Trophoblast cell (in vitro differentiated cells and primary cell): ENCODE data around the gene SMAD2.

ENCODE experiments used
- DNase-seq, 2 donors: peaks; one replicate each; pipeline ENCODE4 v3.0.0-alpha.2; 2016
- H2AFZ ChIP-seq: 2 replicates; pipeline ENCODE4 v1.6.1; 2013; ENCODE audit warnings: low read length, moderate library complexity, mild to moderate bottlenecking; ENCODE audit not compliant: insufficient read depth, poor library complexity
- H2AK5ac ChIP-seq: 2 replicates; pipeline ENCODE4 v1.6.1; 2013; ENCODE audit warnings: mild to moderate bottlenecking, low read length
- H2BK120ac ChIP-seq: 2 replicates; pipeline ENCODE4 v1.6.1; 2013; ENCODE audit warnings: low read length, mild to moderate bottlenecking, moderate library complexity; ENCODE audit not compliant: insufficient read depth, poor library complexity
- H2BK12ac ChIP-seq: 2 replicates; pipeline ENCODE4 v1.6.1; 2013; ENCODE audit warnings: mild to moderate bottlenecking, low read length, moderate library complexity
- H2BK5ac ChIP-seq: 2 replicates; pipeline ENCODE4 v1.6.1; 2013; ENCODE audit warnings: low read length, low read depth, moderate library complexity, mild to moderate bottlenecking; ENCODE audit not compliant: poor library complexity
- H3K14ac ChIP-seq: 2 replicates; pipeline ENCODE4 v1.6.1; 2013; ENCODE audit warnings: mild to moderate bottlenecking, low read length
- H3K18ac ChIP-seq: 2 replicates; pipeline ENCODE4 v1.6.1; 2013; ENCODE audit warnings: mild to moderate bottlenecking, low read length
- H3K23ac ChIP-seq: 2 replicates; pipeline ENCODE4 v1.6.1; 2013; ENCODE audit warnings: low read length
- H3K27ac ChIP-seq: 2 replicates; pipeline ENCODE4 v1.5.1; 2013; ENCODE audit warnings: low read depth, mild to moderate bottlenecking, inconsistent platforms, low read length, moderate library complexity
- H3K27me3 ChIP-seq: 2 replicates; pipeline ENCODE4 v1.6.1; 2013; ENCODE audit warnings: inconsistent platforms, mild to moderate bottlenecking, low read length, moderate library complexity; ENCODE audit not compliant: insufficient read depth
- H3K36me3 ChIP-seq, 2 experiments: 1 replicate in 1 of 2; 2 replicates in 1 of 2; pipeline ENCODE4 v1.6.1; 2013; ENCODE audit warnings: low read length in 2 of 2, mild to moderate bottlenecking in 2 of 2, moderate library complexity in 1 of 2; ENCODE audit not compliant: insufficient read depth in 2 of 2, control insufficient read depth in 1 of 2
- H3K4ac ChIP-seq: 2 replicates; pipeline ENCODE4 v1.6.1; 2013; ENCODE audit warnings: low read depth, mild to moderate bottlenecking, low read length, moderate library complexity
- H3K4me1 ChIP-seq, 2 experiments: 1 replicate in 1 of 2; 2 replicates in 1 of 2; pipeline ENCODE4 v1.6.1; 2013; ENCODE audit warnings: low read length in 2 of 2, mild to moderate bottlenecking in 2 of 2, moderate library complexity in 1 of 2; ENCODE audit not compliant: insufficient read depth in 2 of 2, control insufficient read depth in 1 of 2
- H3K4me2 ChIP-seq: 2 replicates; pipeline ENCODE4 v1.6.1; 2013; ENCODE audit warnings: inconsistent platforms, mild to moderate bottlenecking, low read length, moderate library complexity
- H3K4me3 ChIP-seq: 2 replicates; pipeline ENCODE4 v1.5.1; 2013; ENCODE audit warnings: mild to moderate bottlenecking, low read depth, low read length, inconsistent platforms
- H3K79me1 ChIP-seq: one replicate; pipeline ENCODE4 v1.6.1; 2013; ENCODE audit warnings: low read length
- H3K79me2 ChIP-seq: 2 replicates; pipeline ENCODE4 v1.6.1; 2013; ENCODE audit warnings: low read length, mild to moderate bottlenecking; ENCODE audit not compliant: control insufficient read depth, insufficient read depth, poor library complexity
- H3K9ac ChIP-seq: 2 replicates; pipeline ENCODE4 v1.6.1; 2013; ENCODE audit warnings: mild to moderate bottlenecking, low read length
- H3K9me3 ChIP-seq: 2 replicates; pipeline ENCODE4 v1.6.1; 2013; ENCODE audit warnings: low read depth, mild to moderate bottlenecking, control low read depth, inconsistent platforms, low read length; ENCODE audit not compliant: insufficient read depth
- H4K12ac ChIP-seq: 2 replicates; pipeline ENCODE4 v1.6.1; 2013; ENCODE audit warnings: low read depth, mild to moderate bottlenecking, low read length, moderate library complexity
- H4K8ac ChIP-seq: 2 replicates; pipeline ENCODE4 v1.6.1; 2013; ENCODE audit warnings: low read depth, mild to moderate bottlenecking, low read length, moderate library complexity
- H4K91ac ChIP-seq: one replicate; pipeline ENCODE4 v1.6.1; 2013; ENCODE audit warnings: low read depth, mild to moderate bottlenecking, low read length, moderate library complexity
- WGBS: extraction: QIAGEN DNeasy Blood & Tissue Kit; methylation state at CpG from one replicate; pipeline ENCODE4 v1.1.7; 2013; ENCODE audit warnings: missing lambda C conversion rate; ENCODE audit not compliant: insufficient read length, insufficient coverage; ENCODE audit errors: extremely low coverage; 5-methylcytosine and 5-hydroxymethylcytosine counted together

The SMAD2 gene

GRCh38 chr18:47898055-47898454 is 32.4 kb downstream of the SMAD2 start:
- no peak overlapping the region for H3K4me2 ChIP-seq
- no peak for DNase-seq
- H2AFZ ChIP-seq, result no peak overlapping the region
- WGBS, result no CpG with 5 or more reads among the region's 3 CpGs
- no peak overlapping the region for H2BK120ac ChIP-seq
- no peak overlapping the region for H2BK5ac ChIP-seq
- no peak overlapping the region for H3K4me3 ChIP-seq
- H3K9me3 ChIP-seq, result no peaks in the 10 kb centered on the region
- H3K27ac ChIP-seq, result no peak overlapping the region
- H3K36me3 ChIP-seq, result peaks cover 0 to 2% of the 10 kb centered on the region in 2 experiments
- H3K9ac ChIP-seq, result no peak overlapping the region
- peaks cover 12% of the 10 kb centered on the region for H3K79me1 ChIP-seq
- H4K8ac ChIP-seq, result no peak overlapping the region
- no peak overlapping the region for H2BK12ac ChIP-seq
- no peak overlapping the region for H2AK5ac ChIP-seq
- no peak overlapping the region for H3K14ac ChIP-seq
- no peaks in the 10 kb centered on the region for H3K27me3 ChIP-seq
- H3K4ac ChIP-seq, result no peak overlapping the region
- H3K18ac ChIP-seq, result no peak overlapping the region
- H3K23ac ChIP-seq, result no peak overlapping the region
- no peak overlapping the region for H4K91ac ChIP-seq
- H3K79me2 ChIP-seq, result peaks cover 4% of the 10 kb centered on the region
- peaks cover 16 to 20% of the 10 kb centered on the region in 2 experiments for H3K4me1 ChIP-seq
- no peak overlapping the region for H4K12ac ChIP-seq

- Histone ChIP-seq H2BK5ac (no peak overlapping the region), H3K27me3 (no peaks in the 10 kb centered on the region), H3K27ac (no peak overlapping the region), H3K4me3 (no peak overlapping the region), H3K14ac (no peak overlapping the region), H4K8ac (no peak overlapping the region), H4K91ac (no peak overlapping the region), H3K79me1 (peaks cover 10% of the 10 kb centered on the region), H2AK5ac (no peak overlapping the region), H3K36me3 (peaks cover 0 to 5% of the 10 kb centered on the region in 2 experiments), H3K4me2 (no peak overlapping the region), H3K4me1 (peaks cover 12 to 16% of the 10 kb centered on the region in 2 experiments), H2BK12ac (no peak overlapping the region), H2BK120ac (no peak overlapping the region), H3K9me3 (no peaks in the 10 kb centered on the region), H3K79me2 (peaks cover 2% of the 10 kb centered on the region), H3K18ac (no peak overlapping the region), H3K9ac (no peak overlapping the region), H4K12ac (no peak overlapping the region), H2AFZ (no peak overlapping the region), H3K23ac (no peak overlapping the region), H3K4ac (no peak overlapping the region)
- no peak for DNase-seq
- WGBS, result no CpG with 5 or more reads among the region's 2 CpGs
These were observed 34.8 kb downstream of the SMAD2 start for GRCh38 chr18:47895565-47896250.

GRCh38 chr18:47893939-47894699 is 36.3 kb downstream of the SMAD2 start:
- peak overlapping the region; percentile 32 for H4K91ac ChIP-seq
- peaks cover 12 to 16% of the 10 kb centered on the region in 2 experiments for H3K4me1 ChIP-seq
- peak overlapping the region; percentile 49 for H3K14ac ChIP-seq
- H4K8ac ChIP-seq, result peak overlapping the region; percentile 50
- H2BK5ac ChIP-seq, result peak overlapping the region; percentile 88
- peaks cover 1 to 5% of the 10 kb centered on the region in 2 experiments for H3K36me3 ChIP-seq
- peaks cover 2% of the 10 kb centered on the region for H3K79me2 ChIP-seq
- peaks cover 10% of the 10 kb centered on the region for H3K79me1 ChIP-seq
- peak overlapping the region; percentile 14 for H3K4me2 ChIP-seq
- H3K9me3 ChIP-seq, result no peaks in the 10 kb centered on the region
- no peak overlapping the region for H2AFZ ChIP-seq
- H2AK5ac ChIP-seq, result peak overlapping the region; percentile 30
- H2BK12ac ChIP-seq, result peak overlapping the region; percentile 76
- peak overlapping the region; percentile 67 for H3K18ac ChIP-seq
- H3K4ac ChIP-seq, result peak overlapping the region; percentile 39
- no peak overlapping the region for H3K9ac ChIP-seq
- H3K27ac ChIP-seq, result peak overlapping the region; percentile 96
- no peaks in the 10 kb centered on the region for H3K27me3 ChIP-seq
- no peak overlapping the region for H4K12ac ChIP-seq
- no CpG with 5 or more reads among the region's 9 CpGs for WGBS
- H3K4me3 ChIP-seq, result no peak overlapping the region
- H3K23ac ChIP-seq, result no peak overlapping the region
- H2BK120ac ChIP-seq, result peak overlapping the region; percentile 80
- peak in 1 of 2 donors; percentile 37 for DNase-seq

GRCh38 chr18:47893047-47893446 is 37.4 kb downstream of the SMAD2 start:
- Histone ChIP-seq H2BK12ac (no peak overlapping the region), H4K8ac (no peak overlapping the region), H3K4me2 (no peak overlapping the region), H3K18ac (no peak overlapping the region), H3K79me1 (peaks cover 10% of the 10 kb centered on the region), H3K9ac (no peak overlapping the region), H4K12ac (no peak overlapping the region), H4K91ac (no peak overlapping the region), H2AFZ (no peak overlapping the region), H3K4ac (no peak overlapping the region), H3K36me3 (peaks cover 1 to 5% of the 10 kb centered on the region in 2 experiments), H2AK5ac (no peak overlapping the region), H3K23ac (no peak overlapping the region), H2BK5ac (no peak overlapping the region), H3K4me1 (peaks cover 12 to 16% of the 10 kb centered on the region in 2 experiments), H3K27ac (peak overlapping the region; percentile 48), H3K27me3 (no peaks in the 10 kb centered on the region), H3K4me3 (no peak overlapping the region), H2BK120ac (no peak overlapping the region), H3K14ac (no peak overlapping the region), H3K9me3 (no peaks in the 10 kb centered on the region), H3K79me2 (peaks cover 2% of the 10 kb centered on the region)
- WGBS, result no CpG with 5 or more reads among the region's 5 CpGs
- no peak for DNase-seq
